ENCODE measurements around the gene ZNF592.

Gene ZNF592

GRCh38 chr15:84852212-84852611 is 103.8 kb downstream of the ZNF592 start:
- DNase-seq (ENCODE audit: low read depth in 1 of 2, low spot score in 1 of 2): no peak
- Histone ChIP-seq H3K4me3 (replicated peaks; ENCODE audit: insufficient read depth, low read length) (no peak overlapping the region), H3K27ac (replicated peaks) (no peak overlapping the region), H3K27me3 (ENCODE audit: insufficient read depth, poor library complexity, severe bottlenecking) (no peaks in the 10 kb centered on the region)
- TF ChIP-seq CTCF (IDR thresholded peaks at IDR 0.05; ENCODE audit: insufficient read depth, low read length): no peak
- no peak for TF ChIP-seq SPI1 (IDR thresholded peaks at IDR 0.05; ENCODE audit: borderline replicate concordance, low read depth)
- no peak for TF ChIP-seq GABPA (IDR thresholded peaks at IDR 0.05; ENCODE audit: low read depth)

DNA sequence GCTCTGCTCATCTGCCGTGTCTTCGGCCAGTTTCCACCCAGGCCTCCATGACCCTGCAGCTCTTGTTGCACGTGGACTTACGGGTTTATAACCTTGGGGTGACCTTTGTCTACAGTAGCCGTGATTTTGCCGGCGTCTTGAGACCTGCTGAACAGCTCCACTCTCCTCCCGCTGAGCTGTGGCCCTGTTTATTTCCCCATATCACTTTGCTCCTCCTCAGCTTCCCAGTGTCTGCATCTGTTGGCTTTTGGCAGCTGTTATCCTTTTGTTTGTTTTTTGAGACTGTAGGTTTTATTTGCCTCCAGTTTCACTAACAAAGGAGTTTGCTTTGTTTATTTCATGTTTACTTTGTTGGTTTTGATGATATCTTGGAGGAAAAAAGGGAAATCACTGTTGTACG is 106.7 kb downstream of the ZNF592 start:
- H3K27ac ChIP-seq (replicated peaks): no peak overlapping the region
- TF ChIP-seq GABPA (IDR thresholded peaks at IDR 0.05; ENCODE audit: low read depth) (no peak), SPI1 (IDR thresholded peaks at IDR 0.05; ENCODE audit: borderline replicate concordance, low read depth) (no peak), CTCF (IDR thresholded peaks at IDR 0.05; ENCODE audit: insufficient read depth, low read length) (no peak), POLR2AphosphoS5 (IDR thresholded peaks at IDR 0.05; ENCODE audit: low read depth) (no peak)
- TF ChIP-seq, protein P1, sequence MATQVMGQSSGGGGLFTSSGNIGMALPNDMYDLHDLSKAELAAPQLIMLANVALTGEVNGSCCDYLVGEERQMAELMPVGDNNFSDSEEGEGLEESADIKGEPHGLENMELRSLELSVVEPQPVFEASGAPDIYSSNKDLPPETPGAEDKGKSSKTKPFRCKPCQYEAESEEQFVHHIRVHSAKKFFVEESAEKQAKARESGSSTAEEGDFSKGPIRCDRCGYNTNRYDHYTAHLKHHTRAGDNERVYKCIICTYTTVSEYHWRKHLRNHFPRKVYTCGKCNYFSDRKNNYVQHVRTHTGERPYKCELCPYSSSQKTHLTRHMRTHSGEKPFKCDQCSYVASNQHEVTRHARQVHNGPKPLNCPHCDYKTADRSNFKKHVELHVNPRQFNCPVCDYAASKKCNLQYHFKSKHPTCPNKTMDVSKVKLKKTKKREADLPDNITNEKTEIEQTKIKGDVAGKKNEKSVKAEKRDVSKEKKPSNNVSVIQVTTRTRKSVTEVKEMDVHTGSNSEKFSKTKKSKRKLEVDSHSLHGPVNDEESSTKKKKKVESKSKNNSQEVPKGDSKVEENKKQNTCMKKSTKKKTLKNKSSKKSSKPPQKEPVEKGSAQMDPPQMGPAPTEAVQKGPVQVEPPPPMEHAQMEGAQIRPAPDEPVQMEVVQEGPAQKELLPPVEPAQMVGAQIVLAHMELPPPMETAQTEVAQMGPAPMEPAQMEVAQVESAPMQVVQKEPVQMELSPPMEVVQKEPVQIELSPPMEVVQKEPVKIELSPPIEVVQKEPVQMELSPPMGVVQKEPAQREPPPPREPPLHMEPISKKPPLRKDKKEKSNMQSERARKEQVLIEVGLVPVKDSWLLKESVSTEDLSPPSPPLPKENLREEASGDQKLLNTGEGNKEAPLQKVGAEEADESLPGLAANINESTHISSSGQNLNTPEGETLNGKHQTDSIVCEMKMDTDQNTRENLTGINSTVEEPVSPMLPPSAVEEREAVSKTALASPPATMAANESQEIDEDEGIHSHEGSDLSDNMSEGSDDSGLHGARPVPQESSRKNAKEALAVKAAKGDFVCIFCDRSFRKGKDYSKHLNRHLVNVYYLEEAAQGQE (IDR thresholded peaks at IDR 0.05; ENCODE audit: insufficient replicate concordance, low read depth): no peak
- no peak overlapping the region for H3K4me3 ChIP-seq (replicated peaks; ENCODE audit: insufficient read depth, low read length)
- H3K27me3 ChIP-seq (ENCODE audit: insufficient read depth, poor library complexity, severe bottlenecking): no peaks in the 10 kb centered on the region
- DNase-seq (ENCODE audit: low read depth in 1 of 2, low spot score in 1 of 2): no peak

GRCh38 chr15:84855765-84856164 is 107.4 kb downstream of the ZNF592 start:
- no peak for DNase-seq (ENCODE audit: low read depth in 1 of 2, low spot score in 1 of 2)
- H3K4me3 ChIP-seq (replicated peaks; ENCODE audit: insufficient read depth, low read length): no peak overlapping the region
- H3K27me3 ChIP-seq (ENCODE audit: insufficient read depth, poor library complexity, severe bottlenecking): no peaks in the 10 kb centered on the region
- TF ChIP-seq GABPA (IDR thresholded peaks at IDR 0.05; ENCODE audit: low read depth) (no peak), CTCF (IDR thresholded peaks at IDR 0.05; ENCODE audit: insufficient read depth, low read length) (no peak), SPI1 (IDR thresholded peaks at IDR 0.05; ENCODE audit: borderline replicate concordance, low read depth) (no peak), POLR2AphosphoS5 (IDR thresholded peaks at IDR 0.05; ENCODE audit: low read depth) (no peak)
- TF ChIP-seq, protein P1 (IDR thresholded peaks at IDR 0.05; ENCODE audit: insufficient replicate concordance, low read depth): no peak
- H3K27ac ChIP-seq (replicated peaks): no peak overlapping the region

Measured in HL-60 (cell line).